Measurements from ENCODE around the gene RAE1. TPM values are rescaled to one million over a fixed set of nuclear protein-coding genes. Genes with fewer than 3 reads are reported as not detected.

The RAE1 gene
- total RNA-seq, 1 experiment from 2014 or later, result 46.3 TPM

DNA sequence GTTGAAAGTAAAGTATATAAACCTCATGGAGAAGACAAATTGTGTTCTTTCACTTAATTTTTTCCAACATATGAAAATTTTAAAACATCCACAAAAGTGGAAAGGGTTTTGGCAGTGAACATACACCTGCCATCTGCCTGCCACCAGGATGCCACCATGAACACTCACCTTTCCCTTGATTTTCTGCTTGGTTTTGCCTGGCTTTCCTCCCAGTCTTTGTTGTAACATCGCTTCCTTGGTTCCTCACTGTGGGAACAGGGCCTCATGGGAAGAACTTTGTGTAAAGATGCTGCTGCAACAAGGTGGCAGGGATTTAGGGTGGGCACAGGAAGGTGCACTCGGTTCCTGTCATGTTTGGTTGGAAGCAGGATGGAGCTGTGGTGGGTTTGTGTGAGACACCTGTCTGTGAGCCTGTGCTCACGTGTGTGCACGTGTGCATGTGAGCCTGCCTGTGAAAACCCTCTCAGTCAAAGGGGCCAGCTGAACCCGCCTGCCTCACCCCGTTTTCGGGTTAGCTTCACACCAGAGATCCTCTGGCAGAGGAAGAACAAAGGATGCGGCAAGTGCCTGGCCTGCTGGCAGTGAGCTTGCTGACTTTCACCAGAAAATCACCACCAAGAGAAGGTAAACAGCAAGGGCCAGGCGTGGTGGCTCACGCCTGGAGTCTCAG lies 29.2 kb downstream of the RAE1 start:
- H3K4me3 ChIP-seq (replicated peaks in 1 of 2; ENCODE audit: low read depth in 1 of 2, low read length in 2 of 2), result no peak overlapping the region
- ChIA-PET CTCF (interaction anchor here (1.2 to 1.7 kb wide), 2 partner anchors 9 to 118 kb away, joined by 3 to 5 read pairs; no protein-coding TSS in a partner anchor), RAD21 (ENCODE audit: low non-redundant PET in 1 of 2, low total read pairs in 2 of 2, uncharacterized antibody in 2 of 2, unreplicated experiment in 2 of 2) (no interaction called here), POLR2A (no interaction called here)
- intact Hi-C loops (cut with micrococcal nuclease), result loop anchor here (10.0 kb wide), 1 partner anchor 215 kb away; no protein-coding TSS in a partner anchor
- H4K20me1 ChIP-seq (ENCODE audit: insufficient read depth), result peaks cover 7% of the 10 kb centered on the region; the same call in 1 of the 2 replicates
- H3K36me3 ChIP-seq (ENCODE audit: control insufficient read depth in 1 of 2, insufficient read depth in 2 of 2, low read length in 2 of 2), result peaks cover 15 to 30% of the 10 kb centered on the region in 2 experiments; a peak in 3 of 4 replicates
- H2AFZ ChIP-seq (ENCODE audit: low read depth, low read length, poor library complexity, severe bottlenecking), result no peak overlapping the region
- ATAC-seq (no peak), DNase-seq (ENCODE audit: low read depth, low spot score) (no peak)
- no peaks in the 10 kb centered on the region for H3K4me1 ChIP-seq (ENCODE audit: control insufficient read depth in 1 of 2, insufficient read depth in 2 of 2, low read length in 2 of 2)
- H3K9ac ChIP-seq (ENCODE audit: low read length), result no peak overlapping the region
- no peaks in the 10 kb centered on the region for H3K9me2 ChIP-seq (ENCODE audit: insufficient read depth)
- no peak overlapping the region for H3K4me2 ChIP-seq (ENCODE audit: low read length)
- no peaks in the 10 kb centered on the region for H3K79me2 ChIP-seq (ENCODE audit: insufficient read depth, low read length)
- TF ChIP-seq, protein P1, sequence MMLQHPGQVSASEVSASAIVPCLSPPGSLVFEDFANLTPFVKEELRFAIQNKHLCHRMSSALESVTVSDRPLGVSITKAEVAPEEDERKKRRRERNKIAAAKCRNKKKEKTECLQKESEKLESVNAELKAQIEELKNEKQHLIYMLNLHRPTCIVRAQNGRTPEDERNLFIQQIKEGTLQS (IDR thresholded peaks at IDR 0.05), result no peak
- TF ChIP-seq EGR1 (IDR thresholded peaks at IDR 0.05; ENCODE audit: low read depth) (no peak), ZNF274 (IDR thresholded peaks at IDR 0.05; ENCODE audit: low read depth, low read length) (no peak), YY1 (IDR thresholded peaks at IDR 0.05; ENCODE audit: extremely low read depth, insufficient replicate concordance, low read depth, low read length) (no peak), SP1 (IDR thresholded peaks at IDR 0.05; ENCODE audit: low read depth) (no peak)
- no peak overlapping the region for H3K27ac ChIP-seq (ENCODE audit: low read depth, low read length)
- H3K9me3 ChIP-seq (ENCODE audit: control insufficient read depth in 1 of 2, insufficient read depth in 1 of 2, low read depth in 1 of 2, low read length in 2 of 2), result no peaks in the 10 kb centered on the region
- BruUV-seq (replicated peaks), result no TSS peak
- H3K27me3 ChIP-seq (ENCODE audit: insufficient read depth, low read length), result no peaks in the 10 kb centered on the region

- CTCF ChIA-PET, result interaction anchor here (1.0 to 2.2 kb wide), 5 partner anchors 8 to 117 kb away, joined by 3 to 5 read pairs (median 4); partner anchors contain the start of gene RBM38
- no peaks in the 10 kb centered on the region for H3K27me3 ChIP-seq (ENCODE audit: insufficient read depth, low read length)
- POLR2A ChIA-PET, result no interaction called here
- H2AFZ ChIP-seq (ENCODE audit: low read depth, low read length, poor library complexity, severe bottlenecking), result no peak overlapping the region
- no peak overlapping the region for H3K9ac ChIP-seq (ENCODE audit: low read length)
- no peaks in the 10 kb centered on the region for H3K79me2 ChIP-seq (ENCODE audit: insufficient read depth, low read length)
- no peaks in the 10 kb centered on the region for H3K9me3 ChIP-seq (ENCODE audit: control insufficient read depth in 1 of 2, insufficient read depth in 1 of 2, low read depth in 1 of 2, low read length in 2 of 2)
- no peak overlapping the region for H3K4me3 ChIP-seq (replicated peaks in 1 of 2; ENCODE audit: low read depth in 1 of 2, low read length in 2 of 2)
- peaks cover 12 to 17% of the 10 kb centered on the region in 2 experiments; a peak in 3 of 4 replicates for H3K36me3 ChIP-seq (ENCODE audit: control insufficient read depth in 1 of 2, insufficient read depth in 2 of 2, low read length in 2 of 2)
- RAD21 ChIA-PET (ENCODE audit: low non-redundant PET in 1 of 2, low total read pairs in 2 of 2, uncharacterized antibody in 2 of 2, unreplicated experiment in 2 of 2), result no interaction called here
- H3K9me2 ChIP-seq (ENCODE audit: insufficient read depth), result no peaks in the 10 kb centered on the region
- no TSS peak for BruUV-seq (replicated peaks)
- H3K4me2 ChIP-seq (ENCODE audit: low read length), result no peak overlapping the region
- ATAC-seq (peak; percentile 85), DNase-seq (ENCODE audit: low read depth, low spot score) (peak; percentile 39)
- no peak overlapping the region for H3K27ac ChIP-seq (ENCODE audit: low read depth, low read length)
- H3K4me1 ChIP-seq (ENCODE audit: control insufficient read depth in 1 of 2, insufficient read depth in 2 of 2, low read length in 2 of 2), result no peaks in the 10 kb centered on the region
- H4K20me1 ChIP-seq (ENCODE audit: insufficient read depth), result peaks cover 7% of the 10 kb centered on the region; the same call in 1 of the 2 replicates
- intact Hi-C loops (cut with micrococcal nuclease), result loop anchor here (1.0 to 10.0 kb wide), 2 partner anchors 113 to 213 kb away; no protein-coding TSS in a partner anchor
- TF ChIP-seq ELF1 (IDR thresholded peaks at IDR 0.05; ENCODE audit: borderline replicate concordance, low read depth) (no peak), YY1 (IDR thresholded peaks at IDR 0.05; ENCODE audit: extremely low read depth, insufficient replicate concordance, low read depth, low read length) (no peak), EZH2phosphoT487 (IDR thresholded peaks at IDR 0.05; ENCODE audit: borderline replicate concordance) (no peak), MAX (IDR thresholded peaks at IDR 0.05) (peak; percentile 53; the same call in 1 of the 2 replicates), REST (IDR thresholded peaks at IDR 0.05; ENCODE audit: low read depth) (no peak), CBX3 (IDR thresholded peaks at IDR 0.05; ENCODE audit: low read depth) (0 out of 2 replicates have a peak, but pooled peaks have one; percentile 35), ZFX (IDR thresholded peaks at IDR 0.05) (no peak), EZH2 (IDR thresholded peaks at IDR 0.05) (no peak), RAD21 (IDR thresholded peaks at IDR 0.05; ENCODE audit: low read depth) (peak; percentile 84), JUND (IDR thresholded peaks at IDR 0.05) (no peak)
Measured at GRCh38 chr20:57381596-57382503, 30.8 kb downstream of the RAE1 start.

Measured in HCT116 (cell line).